ENCODE results near the gene ITSN1.
"Not testable (repeated sequence)": the region's sequence is repeated elsewhere in the genome, so short reads cannot be mapped to it uniquely, and the experiment has no call there.

Gene ITSN1

GRCh38 chr21:33852485-33852884 lies 210.2 kb downstream of the ITSN1 start:
- Mint-ChIP-seq H3K27me3 (ENCODE audit: low read depth) (no peaks in the 10 kb centered on the region), H3K4me1 (ENCODE audit: low read depth) (no peaks in the 10 kb centered on the region), H3K9me3 (no peaks in the 10 kb centered on the region)

GRCh38 chr21:33854604-33855003 lies 212.3 kb downstream of the ITSN1 start:
- no peaks in the 10 kb centered on the region for H3K27me3 Mint-ChIP-seq (ENCODE audit: low read depth)
- H3K4me3 Mint-ChIP-seq, result no peak overlapping the region
- no peaks in the 10 kb centered on the region for H3K36me3 Mint-ChIP-seq (ENCODE audit: low read depth)
- H3K9me3 Mint-ChIP-seq, result no peaks in the 10 kb centered on the region
- no peak for DNase-seq (ENCODE audit: low spot score)
- no peaks in the 10 kb centered on the region for H3K4me1 Mint-ChIP-seq (ENCODE audit: low read depth)
- no peak overlapping the region for H3K27ac Mint-ChIP-seq

More at GRCh38 chr21:33852485-33852884, 210.2 kb downstream of the ITSN1 start:
- H3K36me3 Mint-ChIP-seq (ENCODE audit: low read depth), result no peaks in the 10 kb centered on the region
- DNase-seq (ENCODE audit: low spot score), result no peak
- no peak overlapping the region for H3K27ac Mint-ChIP-seq
- no peak overlapping the region for H3K4me3 Mint-ChIP-seq

GRCh38 chr21:33855190-33855589 lies 212.9 kb downstream of the ITSN1 start:
- H3K9me3 Mint-ChIP-seq, result no peaks in the 10 kb centered on the region
- H3K27ac Mint-ChIP-seq, result no peak overlapping the region
- no peaks in the 10 kb centered on the region for H3K36me3 Mint-ChIP-seq (ENCODE audit: low read depth)
- H3K27me3 Mint-ChIP-seq (ENCODE audit: low read depth), result no peaks in the 10 kb centered on the region
- no peaks in the 10 kb centered on the region for H3K4me1 Mint-ChIP-seq (ENCODE audit: low read depth)
- no peak for DNase-seq (ENCODE audit: low spot score)
- H3K4me3 Mint-ChIP-seq, result no peak overlapping the region

DNA sequence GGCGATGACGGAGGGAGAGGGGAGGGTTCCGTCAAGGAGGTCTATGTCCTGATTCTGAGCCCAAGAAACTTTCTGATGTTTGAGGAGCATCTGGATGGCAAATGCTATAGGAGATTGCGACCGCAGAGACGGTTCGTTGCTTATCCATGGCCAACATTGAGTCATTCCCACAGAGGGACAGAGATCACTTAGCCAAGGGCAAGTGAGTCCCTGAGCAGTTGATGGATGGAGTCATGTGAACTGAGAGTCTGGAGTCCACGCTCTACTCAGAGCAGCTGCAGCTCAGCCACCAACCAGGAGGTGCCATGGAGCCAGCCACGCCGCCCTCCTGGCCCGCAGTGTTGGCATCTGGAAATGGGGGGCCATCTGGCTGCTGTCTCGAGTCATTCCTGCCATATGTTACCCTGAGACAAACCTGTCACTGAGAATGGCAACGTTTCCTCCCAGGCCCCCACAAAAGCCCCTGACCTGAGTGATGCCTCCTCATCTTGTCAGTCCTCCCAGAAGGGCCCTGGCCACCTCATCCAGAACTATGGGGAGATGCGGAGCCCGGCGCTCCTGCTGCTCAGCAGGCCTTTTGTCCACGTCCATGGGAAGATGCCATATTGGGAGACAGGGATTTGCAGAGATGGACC lies 214.7 kb downstream of the ITSN1 start:
- Mint-ChIP-seq H3K4me3 (no peak overlapping the region), H3K27ac (no peak overlapping the region), H3K4me1 (ENCODE audit: low read depth) (no peaks in the 10 kb centered on the region), H3K36me3 (ENCODE audit: low read depth) (no peaks in the 10 kb centered on the region), H3K27me3 (ENCODE audit: low read depth) (no peaks in the 10 kb centered on the region), H3K9me3 (no peaks in the 10 kb centered on the region)
- DNase-seq (ENCODE audit: low spot score), result no peak

GRCh38 chr21:33857846-33858666 lies 215.8 kb downstream of the ITSN1 start:
- Mint-ChIP-seq H3K27ac (no peak overlapping the region), H3K4me1 (ENCODE audit: low read depth) (no peaks in the 10 kb centered on the region), H3K9me3 (no peaks in the 10 kb centered on the region), H3K36me3 (ENCODE audit: low read depth) (no peaks in the 10 kb centered on the region), H3K27me3 (ENCODE audit: low read depth) (no peaks in the 10 kb centered on the region), H3K4me3 (no peak overlapping the region)
- no peak for DNase-seq (ENCODE audit: low spot score)

- Mint-ChIP-seq H3K4me1 (ENCODE audit: low read depth) (no peaks in the 10 kb centered on the region), H3K9me3 (no peaks in the 10 kb centered on the region), H3K27me3 (ENCODE audit: low read depth) (no peaks in the 10 kb centered on the region), H3K27ac (no peak overlapping the region), H3K4me3 (no peak overlapping the region), H3K36me3 (ENCODE audit: low read depth) (no peaks in the 10 kb centered on the region)
- no peak for DNase-seq (ENCODE audit: low spot score)
Observed at GRCh38 chr21:33858667-33859372, 216.5 kb downstream of the ITSN1 start.

- H3K4me3 Mint-ChIP-seq, result no peak overlapping the region
- H3K27ac Mint-ChIP-seq, result no peak overlapping the region
- no peaks in the 10 kb centered on the region for H3K36me3 Mint-ChIP-seq (ENCODE audit: low read depth)
- no peaks in the 10 kb centered on the region for H3K4me1 Mint-ChIP-seq (ENCODE audit: low read depth)
- DNase-seq (ENCODE audit: low spot score), result no peak
- no peaks in the 10 kb centered on the region for H3K9me3 Mint-ChIP-seq
- no peaks in the 10 kb centered on the region for H3K27me3 Mint-ChIP-seq (ENCODE audit: low read depth)
Observed at GRCh38 chr21:33859373-33860102, 217.2 kb downstream of the ITSN1 start.

DNA sequence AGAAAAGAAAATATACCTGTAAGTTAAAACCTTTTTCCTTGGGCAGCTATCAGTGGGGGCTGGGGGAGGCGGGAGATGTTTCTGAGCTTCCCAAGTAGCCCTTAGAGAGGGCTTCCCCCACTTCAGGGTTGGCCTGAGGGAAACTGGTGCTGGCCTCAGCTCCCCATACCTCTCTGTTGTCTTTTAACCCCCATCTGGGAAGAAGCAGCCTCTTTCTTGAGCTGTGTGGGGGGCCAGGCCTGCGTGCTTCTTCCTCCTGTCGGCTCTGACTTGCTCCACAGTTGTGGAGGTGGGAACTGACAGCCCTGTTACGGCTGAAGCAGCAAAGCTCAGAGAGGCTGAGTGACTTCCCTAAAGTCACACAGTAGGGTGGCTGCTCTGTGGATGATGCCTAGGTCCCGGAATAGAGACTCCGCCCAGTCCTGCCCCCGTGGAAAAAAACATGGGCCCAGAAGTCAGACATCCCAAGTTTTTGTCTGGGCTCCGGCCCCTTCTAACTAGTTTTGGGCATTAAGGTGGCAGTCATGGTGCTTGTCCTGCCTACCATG lies 218.1 kb downstream of the ITSN1 start:
- Mint-ChIP-seq H3K27me3 (ENCODE audit: low read depth) (no peaks in the 10 kb centered on the region), H3K27ac (no peak overlapping the region), H3K4me3 (no peak overlapping the region), H3K36me3 (ENCODE audit: low read depth) (no peaks in the 10 kb centered on the region), H3K9me3 (no peaks in the 10 kb centered on the region), H3K4me1 (ENCODE audit: low read depth) (no peaks in the 10 kb centered on the region)
- no peak for DNase-seq (ENCODE audit: low spot score)

- DNase-seq (ENCODE audit: low spot score), result no peak
Observed at GRCh38 chr21:33861125-33861524, 218.8 kb downstream of the ITSN1 start.

GRCh38 chr21:33863191-33863590 lies 220.9 kb downstream of the ITSN1 start:
- not testable (repeated sequence) for H3K36me3 Mint-ChIP-seq (ENCODE audit: low read depth); H3K9me3 Mint-ChIP-seq; H3K27ac Mint-ChIP-seq; H3K27me3 Mint-ChIP-seq (ENCODE audit: low read depth); H3K4me3 Mint-ChIP-seq; H3K4me1 Mint-ChIP-seq (ENCODE audit: low read depth); DNase-seq (ENCODE audit: low spot score)

More at GRCh38 chr21:33861125-33861524, 218.8 kb downstream of the ITSN1 start:
- no peaks in the 10 kb centered on the region for H3K4me1 Mint-ChIP-seq (ENCODE audit: low read depth)
- no peak overlapping the region for H3K4me3 Mint-ChIP-seq
- H3K36me3 Mint-ChIP-seq (ENCODE audit: low read depth), result no peaks in the 10 kb centered on the region
- no peak overlapping the region for H3K27ac Mint-ChIP-seq
- no peaks in the 10 kb centered on the region for H3K27me3 Mint-ChIP-seq (ENCODE audit: low read depth)
- no peaks in the 10 kb centered on the region for H3K9me3 Mint-ChIP-seq

DNA sequence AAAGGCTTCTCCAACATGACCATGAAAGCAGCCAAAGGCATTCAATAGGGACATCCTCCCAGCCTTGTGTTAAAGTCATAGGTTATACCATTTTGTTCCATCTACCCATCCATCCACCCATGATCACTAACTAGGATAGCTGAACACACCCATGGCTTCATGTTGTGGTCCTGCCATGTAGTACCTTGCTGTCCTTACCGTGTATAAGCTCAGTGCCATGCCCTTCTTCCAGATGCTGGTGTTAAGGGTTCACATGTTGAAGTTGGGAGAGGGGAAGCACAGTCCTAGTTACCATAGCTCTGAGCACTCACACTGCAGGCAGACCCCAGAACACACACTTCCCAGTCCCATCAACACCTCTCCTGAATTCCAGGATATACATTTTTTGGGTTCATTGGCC lies 221.8 kb downstream of the ITSN1 start:
- H3K4me3 Mint-ChIP-seq, result no peak overlapping the region
- no peaks in the 10 kb centered on the region for H3K27me3 Mint-ChIP-seq (ENCODE audit: low read depth)
- peaks cover 3% of the 10 kb centered on the region for H3K4me1 Mint-ChIP-seq (ENCODE audit: low read depth)
- no peak for DNase-seq (ENCODE audit: low spot score)
- H3K27ac Mint-ChIP-seq, result no peak overlapping the region
- no peaks in the 10 kb centered on the region for H3K36me3 Mint-ChIP-seq (ENCODE audit: low read depth)
- no peaks in the 10 kb centered on the region for H3K9me3 Mint-ChIP-seq

DNA sequence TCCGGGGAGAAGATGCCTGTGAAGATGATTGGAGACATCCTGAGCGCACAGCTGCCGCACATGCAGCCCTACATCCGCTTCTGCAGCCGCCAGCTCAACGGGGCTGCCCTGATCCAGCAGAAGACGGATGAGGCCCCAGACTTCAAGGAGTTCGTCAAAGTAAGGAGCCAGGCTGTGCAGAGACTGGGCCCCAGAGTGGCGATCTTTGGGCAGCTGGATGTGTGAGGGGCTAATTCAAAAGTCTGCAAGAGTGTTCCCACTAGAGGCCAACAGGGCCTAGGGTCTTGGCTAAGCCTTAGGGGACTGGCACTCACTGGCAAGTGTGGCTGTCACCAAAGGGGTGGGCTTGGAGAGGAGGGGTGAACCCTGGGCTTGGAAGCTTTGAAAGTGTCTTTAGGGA lies 222.9 kb downstream of the ITSN1 start:
- peaks cover 3% of the 10 kb centered on the region for H3K4me1 Mint-ChIP-seq (ENCODE audit: low read depth)
- no peak overlapping the region for H3K27ac Mint-ChIP-seq
- peaks cover 3% of the 10 kb centered on the region for H3K27me3 Mint-ChIP-seq (ENCODE audit: low read depth)
- H3K4me3 Mint-ChIP-seq, result no peak overlapping the region
- DNase-seq (ENCODE audit: low spot score), result no peak
- no peaks in the 10 kb centered on the region for H3K36me3 Mint-ChIP-seq (ENCODE audit: low read depth)
- no peaks in the 10 kb centered on the region for H3K9me3 Mint-ChIP-seq

GRCh38 chr21:33865996-33866575 lies 223.8 kb downstream of the ITSN1 start:
- peaks cover 3% of the 10 kb centered on the region for H3K27me3 Mint-ChIP-seq (ENCODE audit: low read depth)
- H3K4me1 Mint-ChIP-seq (ENCODE audit: low read depth), result peaks cover 3% of the 10 kb centered on the region
- H3K36me3 Mint-ChIP-seq (ENCODE audit: low read depth), result no peaks in the 10 kb centered on the region
- H3K9me3 Mint-ChIP-seq, result no peaks in the 10 kb centered on the region
- DNase-seq (ENCODE audit: low spot score), result no peak
- H3K4me3 Mint-ChIP-seq, result no peak overlapping the region
- no peak overlapping the region for H3K27ac Mint-ChIP-seq
